Non-pigmented ciliary epithelial cell (primary cell): ENCODE data around the gene FAM187B.

Experiments
- DNase-seq: peaks from one replicate; pipeline ENCODE4 v3.0.0-alpha.2; 2010; ENCODE audit warnings: low read depth

Gene FAM187B

DNA sequence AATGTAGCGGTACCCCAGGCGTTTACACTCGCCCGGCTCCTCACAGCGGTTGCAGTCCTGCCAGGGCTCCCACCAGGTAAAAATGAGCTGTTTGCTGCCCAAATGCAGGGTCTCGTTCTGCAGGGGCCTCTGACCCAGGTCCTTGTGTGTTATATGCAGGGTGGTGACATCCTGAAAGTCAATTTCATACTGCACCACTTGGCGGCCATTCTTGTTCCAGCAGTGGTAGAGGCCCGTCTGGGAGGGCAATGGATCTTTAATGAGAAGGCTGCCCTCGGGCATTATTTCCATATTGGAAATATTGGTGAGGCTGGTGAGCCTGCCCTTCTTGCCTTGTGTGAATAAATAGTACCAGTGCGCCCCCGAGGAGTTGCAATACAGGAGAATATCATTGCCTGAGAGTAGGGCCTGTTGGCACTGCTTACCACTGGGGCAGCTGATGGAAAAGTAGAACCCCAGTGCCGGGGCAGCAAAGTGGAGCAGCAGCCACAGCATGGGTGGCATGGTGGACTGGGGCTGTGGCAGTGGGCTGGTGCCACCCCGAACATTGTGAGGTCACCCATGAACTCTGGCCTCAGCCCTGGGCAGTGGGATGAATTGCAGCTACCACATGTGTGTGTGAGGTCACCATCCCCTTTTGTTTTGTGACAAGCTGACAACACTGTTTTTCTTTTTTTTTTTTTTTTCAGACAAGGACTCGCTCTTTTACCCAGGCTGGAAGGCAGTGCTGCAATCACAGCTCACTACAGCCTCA lies at the start of gene FAM187B:
Gene FAM187B (minus strand): TSS at position 563 of the 754 bp plus-strand sequence. CDS start 59 bp downstream, at position 504.
- no peak for DNase-seq

DNA sequence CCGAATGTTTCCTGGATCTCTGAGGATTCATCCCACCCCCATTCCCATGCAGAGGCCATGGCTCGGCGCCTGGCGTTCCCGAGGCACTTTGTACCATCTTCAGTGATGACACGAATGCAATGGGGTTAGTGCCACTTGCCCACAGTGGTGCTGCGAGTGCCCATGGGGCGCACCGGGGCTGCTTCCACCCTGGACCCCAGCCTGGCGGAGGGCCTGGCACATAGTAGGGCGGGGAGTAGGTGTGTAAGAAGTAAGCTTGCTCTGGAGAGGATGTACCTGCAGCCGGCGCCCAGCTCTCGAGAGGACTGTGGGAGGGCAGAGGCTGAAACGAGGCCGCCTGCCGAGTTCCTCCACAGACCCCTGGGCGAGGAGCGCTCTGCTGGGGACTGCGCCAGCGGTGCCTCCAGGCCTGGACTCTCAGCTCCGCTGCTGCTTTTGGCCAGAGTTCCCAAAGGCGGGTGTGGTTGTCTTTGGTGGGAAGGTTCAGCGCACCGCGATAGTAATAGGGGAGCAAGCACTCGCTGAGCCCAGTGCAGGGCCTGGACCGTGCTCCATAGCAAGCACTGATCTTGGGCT lies 48.3 kb upstream of the FAM187B start:
- no peak for DNase-seq

DNA sequence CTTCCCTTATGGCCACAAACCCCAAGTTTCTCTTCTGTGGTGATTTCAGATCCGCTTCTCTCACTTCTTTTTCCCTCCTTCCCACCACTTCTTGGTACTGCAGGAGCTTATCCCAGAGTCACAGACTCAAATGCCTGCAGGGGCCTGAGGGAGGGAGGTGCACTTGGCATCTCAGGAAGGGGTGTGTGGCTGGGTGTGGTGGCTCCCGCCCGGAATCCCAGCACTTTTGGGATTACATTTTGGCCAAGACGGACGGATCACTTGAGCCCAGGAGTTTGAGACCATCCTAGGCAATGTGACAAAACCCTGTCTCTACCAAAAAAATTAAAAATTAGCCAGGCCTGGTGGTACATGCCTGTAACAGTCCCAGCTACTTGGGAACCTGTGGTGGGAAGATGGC lies 45.8 kb upstream of the FAM187B start:
- no peak for DNase-seq

DNA sequence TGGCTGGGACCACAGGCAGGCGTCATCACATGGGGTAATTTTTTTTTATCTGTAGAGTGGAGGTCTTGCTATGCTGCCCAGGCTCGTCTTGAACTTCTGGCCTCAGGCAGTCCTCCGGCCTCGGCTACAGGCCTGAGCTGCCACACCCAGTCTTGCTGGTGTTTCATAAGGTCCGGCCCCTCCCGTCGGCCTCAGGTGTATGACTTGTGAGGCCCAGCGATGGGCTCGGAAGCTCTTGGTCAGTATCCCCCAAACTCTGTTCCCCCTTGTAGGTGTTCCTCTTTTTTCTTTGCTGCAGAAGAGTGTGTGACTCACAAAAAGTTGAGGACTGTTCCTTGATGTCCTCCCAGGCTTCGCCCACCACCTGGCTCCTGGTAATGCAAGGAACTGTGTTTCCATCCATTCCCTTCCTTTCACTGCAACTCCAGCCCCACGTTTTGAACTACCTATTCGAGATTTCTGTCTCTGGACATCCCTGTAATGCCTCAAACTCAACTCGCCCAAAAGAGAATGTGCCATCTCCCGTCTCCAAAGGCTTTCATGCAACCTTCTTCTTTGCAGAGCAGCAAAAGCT lies 45.2 kb upstream of the FAM187B start:
- no peak for DNase-seq

DNA sequence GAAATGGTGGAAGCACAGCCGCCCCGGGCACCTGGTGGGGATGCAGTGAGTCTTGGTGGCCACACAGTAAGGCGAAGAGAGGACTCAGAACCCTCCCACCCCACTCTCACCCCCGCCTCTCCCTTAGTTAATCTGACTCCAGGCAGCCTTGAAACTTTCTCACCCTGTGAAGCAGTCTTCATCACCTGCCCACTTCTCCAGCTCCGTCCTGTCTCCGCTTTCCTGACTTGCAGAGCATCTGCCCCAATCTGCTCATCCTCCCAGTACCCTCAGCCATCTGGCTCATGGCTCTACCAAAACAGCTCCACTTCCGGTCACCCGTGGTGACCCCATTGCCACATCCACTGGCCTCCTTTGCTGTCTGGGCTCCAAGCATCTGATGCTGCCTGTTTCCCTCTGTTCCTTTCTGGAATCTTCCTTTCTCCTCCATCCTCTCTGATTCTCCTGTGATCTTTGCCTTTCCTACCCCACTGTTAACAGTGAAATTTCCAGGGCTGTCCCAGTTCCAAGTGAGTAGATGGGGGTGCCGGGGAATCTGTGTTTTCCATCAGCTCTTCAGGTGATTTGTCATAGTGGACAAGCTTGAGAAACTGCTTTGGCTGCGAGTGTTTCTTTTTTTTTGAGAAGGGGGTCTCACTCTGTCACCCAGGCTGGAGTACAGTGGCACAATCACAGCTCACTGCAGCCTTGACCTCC lies 44.6 kb upstream of the FAM187B start:
- no peak for DNase-seq

DNA sequence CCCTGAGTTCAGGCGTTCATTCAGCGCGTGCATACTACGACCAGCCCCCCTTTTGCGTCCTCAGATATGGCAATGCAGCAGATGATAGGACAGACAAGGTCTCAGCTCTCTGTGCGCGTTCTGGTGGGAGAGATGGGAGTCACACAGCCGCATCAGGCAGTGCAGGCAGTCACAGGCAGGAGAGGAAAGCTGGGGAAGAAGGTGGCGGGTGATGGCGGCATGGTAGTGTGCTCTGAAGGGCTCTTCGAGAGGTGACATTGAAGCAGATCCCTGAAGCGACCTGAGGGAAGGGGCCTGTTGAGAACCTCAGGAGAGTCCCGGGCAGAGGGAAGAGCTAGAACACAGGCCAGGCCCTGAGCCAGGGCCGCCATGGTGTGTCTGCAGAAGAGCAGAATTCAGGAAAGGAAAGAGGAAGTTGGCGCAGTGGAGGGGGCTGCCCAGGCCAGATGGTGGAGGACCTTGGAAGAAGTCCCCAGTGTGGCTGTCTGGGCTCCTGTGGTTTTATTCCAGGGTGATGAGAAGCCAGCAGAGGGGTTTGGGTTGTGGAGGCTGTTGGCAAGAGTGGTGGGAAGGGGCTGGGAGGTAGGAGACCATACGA lies 43.7 kb upstream of the FAM187B start:
- DNase-seq = no peak

DNA sequence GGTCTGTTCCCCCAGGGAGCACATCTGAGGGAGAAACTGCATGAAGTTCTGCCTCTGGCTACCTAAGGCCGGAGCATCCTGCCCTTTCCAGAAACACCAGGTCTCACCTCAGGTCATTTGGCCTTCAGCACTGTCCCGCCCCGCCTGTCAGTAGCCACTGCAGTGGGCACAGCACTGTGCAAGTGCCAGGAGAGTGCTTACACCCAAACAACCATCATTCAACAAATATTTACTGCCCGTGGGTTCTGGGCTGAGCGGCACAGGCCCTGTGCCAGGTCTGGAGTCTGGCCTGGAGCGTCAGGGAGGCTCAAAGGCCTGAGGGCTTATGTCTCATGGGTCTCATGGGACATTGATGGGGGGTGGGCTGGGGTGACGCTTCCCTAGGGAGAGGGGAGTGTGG lies 43.0 kb upstream of the FAM187B start:
- DNase-seq = no peak

DNA sequence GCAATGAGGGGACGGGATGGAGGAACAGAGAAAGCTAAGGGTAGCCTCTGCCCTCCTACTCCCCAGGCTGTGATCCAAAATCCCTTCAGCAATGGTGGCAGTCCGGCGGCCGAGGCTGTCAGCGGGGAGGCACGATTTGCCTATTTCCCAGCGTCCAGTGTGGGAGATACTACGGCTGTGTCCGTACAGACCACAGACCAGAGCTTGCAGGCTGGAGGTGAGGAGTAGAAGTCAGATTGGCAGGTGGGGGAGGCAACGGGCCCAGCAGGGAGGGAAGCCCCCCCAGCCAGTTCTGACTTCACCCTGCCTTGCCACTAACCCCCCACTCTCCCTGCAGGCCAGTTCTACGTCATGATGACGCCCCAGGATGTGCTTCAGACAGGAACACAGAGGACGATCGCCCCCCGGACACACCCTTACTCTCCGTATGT lies 41.9 kb upstream of the FAM187B start:
- DNase-seq = no peak

DNA sequence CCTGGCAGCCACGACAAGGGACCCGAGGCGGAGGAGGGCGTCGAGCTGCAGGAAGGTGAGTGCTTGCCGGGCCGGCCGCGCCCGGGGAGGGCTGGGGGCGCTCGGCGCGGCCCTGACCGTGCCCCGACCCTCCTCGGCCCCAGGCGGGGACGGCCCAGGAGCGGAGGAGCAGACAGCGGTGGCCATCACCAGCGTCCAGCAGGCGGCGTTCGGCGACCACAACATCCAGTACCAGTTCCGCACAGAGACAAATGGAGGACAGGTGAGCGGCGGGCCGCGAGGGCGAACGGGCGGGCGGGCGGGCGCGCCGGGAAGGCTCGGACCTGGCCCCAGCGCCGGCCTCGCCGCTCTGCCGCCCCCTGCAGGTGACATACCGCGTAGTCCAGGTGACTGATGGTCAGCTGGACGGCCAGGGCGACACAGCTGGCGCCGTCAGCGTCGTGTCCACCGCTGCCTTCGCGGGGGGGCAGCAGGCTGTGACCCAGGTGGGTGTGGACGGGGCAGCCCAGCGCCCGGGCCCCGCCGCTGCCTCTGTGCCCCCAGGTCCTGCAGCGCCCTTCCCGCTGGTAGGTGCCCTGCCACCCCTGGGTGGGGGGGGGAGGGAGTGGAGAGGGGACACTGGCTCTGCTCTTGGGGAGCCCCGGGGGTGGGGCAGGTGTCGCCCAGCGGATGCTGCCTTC lies 41.0 kb upstream of the FAM187B start:
- no peak for DNase-seq

DNA sequence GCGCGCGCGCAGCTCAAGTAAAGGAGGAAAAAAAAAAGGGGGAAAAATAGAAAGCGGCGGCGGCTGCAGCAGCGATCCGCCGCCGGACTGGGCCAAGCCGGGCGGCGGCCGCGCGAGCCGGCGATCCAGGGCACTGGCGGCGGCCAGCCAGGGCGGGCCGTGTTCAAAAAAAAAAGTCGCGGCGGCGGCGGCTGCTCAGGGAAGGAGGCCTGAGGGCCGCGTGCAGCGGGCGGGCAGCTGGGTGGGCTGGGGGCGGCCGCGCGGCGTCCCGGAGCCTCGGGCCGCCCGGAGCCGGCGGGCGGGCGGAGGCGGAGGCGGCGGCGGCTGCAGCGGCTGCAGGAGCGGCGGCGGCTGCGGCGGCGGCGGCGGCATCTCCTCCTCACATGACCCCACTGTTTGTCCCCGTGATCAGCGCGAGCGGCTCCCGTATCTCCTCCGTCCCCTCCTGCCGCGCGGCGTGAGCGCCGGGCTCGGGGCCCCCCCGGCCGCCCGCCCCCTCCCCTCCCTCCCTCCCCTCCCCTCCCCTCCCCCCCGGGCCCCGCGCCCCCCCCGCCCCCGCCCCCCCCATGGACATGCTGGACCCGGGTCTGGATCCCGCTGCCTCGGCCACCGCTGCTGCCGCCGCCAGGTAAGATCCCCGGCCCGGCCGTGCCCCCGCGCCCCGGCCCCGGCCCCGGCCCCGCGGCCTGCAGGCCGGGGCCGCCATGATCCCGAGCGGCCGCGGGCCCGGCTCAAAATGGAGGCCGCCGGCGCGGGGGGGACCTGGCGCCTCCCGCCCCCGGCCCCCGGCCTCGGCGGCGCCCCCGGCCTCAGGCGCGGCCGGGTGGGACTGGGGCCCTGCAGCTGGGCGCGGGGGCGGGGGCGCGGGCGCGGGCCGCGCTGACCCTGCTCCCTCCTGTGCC lies 40.2 kb upstream of the FAM187B start, which contains the start of gene USF2:
Gene USF2 (plus strand): TSS at position 427 of the 902 bp plus-strand sequence. CDS start 140 bp downstream, at position 567.
- DNase-seq = no peak

DNA sequence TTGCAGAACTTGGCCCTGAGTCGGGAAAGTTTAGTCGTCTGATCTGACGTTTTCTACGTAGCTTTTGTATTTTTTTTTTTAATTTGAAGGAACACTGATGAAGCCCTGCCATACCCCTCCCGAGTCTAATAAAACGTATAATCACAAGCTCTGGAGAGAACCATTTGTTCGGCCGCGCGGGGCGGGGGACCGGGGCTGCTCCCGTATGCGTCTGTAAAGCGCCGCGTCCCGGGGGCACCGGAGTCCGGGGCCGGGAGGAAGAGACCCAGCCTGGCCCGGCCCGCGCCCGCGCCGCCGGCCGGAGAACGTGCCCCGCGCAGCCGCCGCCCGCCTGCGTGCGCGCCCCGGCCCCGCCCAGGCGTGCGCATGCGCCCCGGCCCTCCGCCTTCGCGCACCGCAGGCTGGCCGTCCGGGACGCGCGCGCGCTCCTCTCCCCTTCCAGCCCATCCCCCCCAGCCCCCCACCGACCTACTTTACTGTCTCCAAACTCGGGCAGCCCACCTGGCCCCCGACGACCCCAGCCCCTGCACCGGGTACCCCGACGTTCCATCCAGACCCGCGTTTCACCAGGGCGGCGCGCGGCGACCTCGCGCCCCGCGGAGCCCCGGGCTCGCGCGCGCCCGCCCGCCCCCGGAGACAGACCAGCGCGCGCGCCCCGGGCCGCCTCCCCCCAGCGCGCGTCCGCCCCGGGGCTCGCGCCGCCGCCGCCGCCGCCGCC lies 39.4 kb upstream of the FAM187B start:
- DNase-seq = no peak

DNA sequence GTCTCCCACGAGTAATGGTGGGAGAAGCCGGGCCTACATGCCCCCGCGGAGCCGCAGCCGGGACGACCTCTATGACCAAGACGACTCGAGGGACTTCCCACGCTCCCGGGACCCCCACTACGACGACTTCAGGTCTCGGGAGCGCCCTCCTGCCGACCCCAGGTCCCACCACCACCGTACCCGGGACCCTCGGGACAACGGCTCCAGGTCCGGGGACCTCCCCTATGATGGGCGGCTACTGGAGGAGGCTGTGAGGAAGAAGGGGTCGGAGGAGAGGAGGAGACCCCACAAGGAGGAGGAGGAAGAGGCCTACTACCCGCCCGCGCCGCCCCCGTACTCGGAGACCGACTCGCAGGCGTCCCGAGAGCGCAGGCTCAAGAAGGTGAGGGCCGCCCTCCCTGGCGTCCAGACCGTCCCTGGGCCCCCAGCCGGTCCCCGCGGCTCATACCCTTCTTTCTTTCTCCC lies 38.8 kb upstream of the FAM187B start:
- DNase-seq = no peak

DNA sequence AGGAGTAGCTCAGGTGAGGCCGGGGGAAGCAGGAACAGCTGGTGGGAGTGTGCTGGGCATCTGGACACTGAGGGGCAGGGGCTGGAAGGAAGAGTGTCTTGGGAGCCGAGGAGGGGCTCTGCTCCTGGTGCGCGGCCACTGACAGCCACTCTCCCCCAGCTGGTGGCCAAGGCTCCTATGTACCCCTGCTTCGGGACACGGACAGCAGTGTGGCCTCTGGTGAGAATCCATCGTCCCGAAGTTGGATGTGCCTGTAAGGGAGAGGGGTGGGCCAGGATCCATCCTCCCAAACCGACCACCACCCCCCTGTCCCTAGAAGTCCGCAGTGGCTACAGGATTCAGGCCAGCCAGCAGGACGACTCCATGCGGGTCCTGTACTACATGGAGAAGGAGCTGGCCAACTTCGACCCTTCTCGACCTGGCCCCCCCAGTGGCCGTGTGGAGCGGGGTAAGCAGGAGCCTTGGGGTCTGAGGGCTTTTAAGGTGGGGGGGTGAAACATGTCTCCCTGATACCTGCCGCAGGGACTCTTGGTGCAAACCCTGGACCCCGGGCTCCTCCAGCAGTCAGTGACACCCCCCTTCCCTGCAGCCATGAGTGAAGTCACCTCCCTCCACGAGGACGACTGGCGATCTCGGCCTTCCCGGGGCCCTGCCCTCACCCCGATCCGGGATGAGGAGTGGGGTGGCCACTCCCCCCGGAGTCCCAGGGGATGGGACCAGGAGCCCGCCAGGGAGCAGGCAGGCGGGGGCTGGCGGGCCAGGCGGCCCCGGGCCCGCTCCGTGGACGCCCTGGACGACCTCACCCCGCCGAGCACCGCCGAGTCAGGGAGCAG lies 38.2 kb upstream of the FAM187B start:
- DNase-seq = no peak

DNA sequence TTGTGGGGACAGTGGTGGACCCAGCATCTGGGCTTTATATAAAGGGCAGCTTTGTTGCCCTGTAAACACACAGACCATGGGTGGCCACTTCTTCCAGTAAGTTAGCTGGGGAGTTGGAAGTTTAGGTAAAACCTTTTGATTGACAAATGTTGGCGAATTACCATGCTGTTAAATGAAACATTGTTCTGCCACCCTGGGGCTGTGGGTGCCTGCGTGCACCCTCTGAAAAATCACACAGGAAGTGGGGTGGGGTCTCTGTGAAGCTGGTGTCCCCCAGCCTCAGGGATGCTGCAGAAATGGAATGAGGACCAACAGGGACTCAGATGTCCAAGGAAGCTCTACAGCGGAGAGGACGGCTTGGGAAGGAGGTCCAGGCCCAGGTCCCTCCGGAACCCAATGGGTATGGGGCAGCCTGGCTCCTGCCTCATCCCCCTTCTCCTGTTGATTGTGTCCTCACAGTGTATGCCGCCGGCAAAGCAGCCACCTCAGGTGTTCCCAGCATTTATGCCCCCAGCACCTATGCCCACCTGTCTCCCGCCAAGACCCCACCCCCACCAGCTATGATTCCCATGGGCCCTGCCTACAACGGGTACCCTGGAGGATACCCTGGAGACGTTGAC lies 37.5 kb upstream of the FAM187B start:
- DNase-seq = no peak

DNA sequence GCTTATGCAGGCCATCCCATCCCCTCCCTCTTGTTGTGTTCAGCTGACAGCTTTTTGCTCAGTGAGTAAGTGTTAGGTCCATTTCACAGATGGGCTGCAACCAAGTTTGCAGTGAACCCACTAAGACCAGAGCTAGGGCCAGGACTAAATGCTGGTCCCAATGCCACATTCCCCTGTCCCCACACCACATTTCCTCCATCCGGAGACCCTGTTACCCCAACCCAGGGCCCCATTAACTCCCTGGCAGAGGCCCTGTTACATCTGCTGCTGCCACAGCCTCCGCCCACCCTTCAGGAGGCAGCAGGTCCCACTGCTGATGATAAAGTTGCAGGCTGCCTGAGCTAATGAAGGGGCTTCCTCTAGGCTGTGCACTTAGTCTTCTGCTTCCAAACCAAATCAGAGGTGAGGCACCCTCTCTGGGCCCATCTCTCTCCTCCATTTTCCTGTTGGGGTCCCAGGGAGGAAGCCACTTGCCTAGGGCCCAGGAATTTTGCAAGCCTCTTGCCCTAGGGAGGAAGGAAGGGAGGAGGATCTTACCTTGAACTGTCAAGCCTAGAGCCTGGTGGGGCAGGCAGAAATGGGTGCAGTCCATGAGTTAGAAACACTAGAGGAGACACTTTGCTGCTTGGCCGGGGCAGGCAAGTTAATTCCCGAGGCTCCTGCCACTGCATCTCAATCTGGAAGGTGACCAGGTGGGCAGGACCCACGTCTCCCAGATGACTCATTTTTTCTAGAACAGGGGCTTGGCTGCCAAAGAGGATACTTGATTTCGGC lies 36.8 kb upstream of the FAM187B start:
- no peak for DNase-seq

DNA sequence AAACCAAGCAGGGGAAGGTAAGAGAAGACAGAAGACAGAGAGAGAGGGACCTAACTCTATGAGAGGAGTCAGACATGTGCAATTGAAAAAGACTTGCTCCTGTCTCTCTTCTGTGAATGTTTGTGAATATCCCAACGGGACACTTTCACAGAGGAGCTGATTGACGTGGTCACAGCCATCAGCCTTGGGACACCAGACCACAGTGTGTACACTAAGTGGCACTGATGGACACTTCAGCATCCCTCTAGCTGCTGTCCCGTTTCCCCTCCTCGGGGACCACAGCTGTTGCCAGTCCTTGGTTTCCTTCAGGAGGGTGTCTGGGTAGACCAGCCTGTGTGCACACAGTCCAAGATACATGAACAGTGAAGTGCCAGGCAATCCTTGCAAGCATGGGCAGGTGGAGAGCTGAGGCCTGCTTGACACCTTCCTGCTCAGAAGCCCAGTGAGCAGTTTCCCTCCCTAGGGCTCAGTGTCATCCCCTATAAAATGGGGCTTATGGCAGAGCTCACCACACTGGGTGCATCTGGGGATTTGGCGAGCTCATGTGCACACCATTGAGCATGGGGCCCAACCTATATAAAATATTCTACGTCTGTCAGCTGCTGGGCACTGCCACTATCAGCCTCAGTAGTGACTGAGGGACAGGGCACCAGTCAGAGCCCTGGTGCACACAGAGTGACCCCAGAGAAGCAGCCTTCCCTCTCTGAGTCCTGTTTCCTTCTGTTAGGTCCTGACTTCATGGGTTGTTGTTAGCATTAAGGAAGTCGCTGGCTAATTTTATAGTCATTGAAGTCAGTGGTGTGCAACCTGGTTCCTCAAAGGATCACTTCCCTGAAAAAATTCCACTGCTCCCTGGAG lies 36.0 kb upstream of the FAM187B start:
- no peak for DNase-seq
